HepG2 (cell line): ENCODE results near the gene HYAL1. TPM values are rescaled to one million over a fixed set of nuclear protein-coding genes. Genes with fewer than 3 reads are reported as not detected.

Experiments used
- AKAP8 ChIP-seq: sonication (generic); formaldehyde crosslinking; IDR thresholded peaks from 2 replicates; pipeline ENCODE4 v1.5.1; 2020; ENCODE audit warnings: mild to moderate bottlenecking, missing genetic modification reagents
- ATRX ChIP-seq: sonication (generic); formaldehyde crosslinking; IDR thresholded peaks from 2 replicates; pipeline ENCODE4 v1.4.0; 2020; ENCODE audit warnings: missing genetic modification reagents, borderline replicate concordance
- EZH2 ChIP-seq: conservative IDR thresholded peaks from 2 replicates; pipeline ENCODE4 v1.6.1; 2012; ENCODE audit warnings: mild to moderate bottlenecking, low read depth, low read length, moderate library complexity
- NFYB ChIP-seq: sonication (generic); formaldehyde crosslinking; IDR thresholded peaks from 2 replicates; pipeline ENCODE4 v1.4.0; 2020; ENCODE audit warnings: missing genetic modification reagents
- NFYC ChIP-seq: IDR thresholded peaks from 2 replicates; pipeline ENCODE4 v1.6.1; 2016; ENCODE audit warnings: missing genetic modification reagents, missing compliant biosample characterization
- SPEN ChIP-seq: sonication (generic); formaldehyde crosslinking; IDR thresholded peaks from 2 replicates; pipeline ENCODE4 v1.5.1; 2020; ENCODE audit warnings: low read depth, mild to moderate bottlenecking, missing genetic modification reagents
- SRSF1 ChIP-seq: fragments of 200-400 bp; formaldehyde crosslinking; optimal IDR thresholded peaks from 2 replicates; pipeline ENCODE3; 2017; ENCODE audit warnings: mild to moderate bottlenecking, low read depth, low read length, moderate library complexity
- SRY ChIP-seq: sonication (generic); formaldehyde crosslinking; IDR thresholded peaks from 2 replicates; pipeline ENCODE4 v1.8.0; 2022; ENCODE audit warnings: mild to moderate bottlenecking, missing genetic modification reagents
- YY1 ChIP-seq: IDR thresholded peaks from 2 replicates; pipeline ENCODE4 v1.6.1; 2011; ENCODE audit warnings: low read length, low read depth, moderate library complexity, mild to moderate bottlenecking; ENCODE audit not compliant: insufficient read depth, insufficient replicate concordance
- ZNF33B ChIP-seq: sonication (generic); formaldehyde crosslinking; IDR thresholded peaks from 2 replicates; pipeline ENCODE4 v1.5.1; 2020; ENCODE audit warnings: mild to moderate bottlenecking, missing genetic modification reagents
- polyA plus RNA-seq, 8 experiments: library from polyadenylated mRNA; depleted of rRNA in 3 of 8; stranded (reverse) in 7 of 8; unstranded in 1 of 8; fragments of >200 nt; fragmentation: Illumina TruSeq in 4 of 8; extraction: Trizol in 4 of 8; gene quantifications; 2 replicates each; pipeline versions ENCODE4 v1.2.1 to v1.2.3, GENCODE V29; 2011 to 2016; ENCODE audit warnings: low read depth in 4 of 8, missing spikeins in 1 of 8, mixed read lengths in 1 of 8; ENCODE audit not compliant: insufficient read depth in 1 of 8
- total RNA-seq, 5 experiments: library from RNA; depleted of rRNA; stranded (reverse); fragments of >200 nt; fragmentation: Illumina TruSeq; extraction: Trizol; gene quantifications; 2 replicates each; pipeline ENCODE4 v1.2.3, GENCODE V29; 2016; ENCODE audit warnings: low read depth in 1 of 5
- TF ChIP-seq, protein P1 (sequence below): sonication (generic); formaldehyde crosslinking; IDR thresholded peaks from 2 replicates; pipeline ENCODE4 v1.4.0; 2020; ENCODE audit warnings: missing genetic modification reagents
- TF ChIP-seq, protein P2 (sequence below): sonication (generic); formaldehyde crosslinking; IDR thresholded peaks from 2 replicates; pipeline ENCODE4 v1.8.0; 2022; ENCODE audit warnings: missing genetic modification reagents, mild to moderate bottlenecking, moderate library complexity, borderline replicate concordance
- TF ChIP-seq, protein P3 (sequence below): sonication (generic); formaldehyde crosslinking; IDR thresholded peaks from 2 replicates; pipeline ENCODE4 v1.8.1; 2023; ENCODE audit warnings: missing genetic modification reagents, mild to moderate bottlenecking, borderline replicate concordance
- TF ChIP-seq, protein P4 (sequence below): sonication (generic); formaldehyde crosslinking; IDR thresholded peaks from 2 replicates; pipeline ENCODE4 v1.8.0; 2022; ENCODE audit warnings: missing genetic modification reagents, low read depth, mild to moderate bottlenecking, borderline replicate concordance
- TF ChIP-seq, protein P5 (sequence below): sonication (generic); formaldehyde crosslinking; IDR thresholded peaks from 2 replicates; pipeline ENCODE4 v1.4.0; 2020; ENCODE audit warnings: missing genetic modification reagents; ENCODE audit errors: not compliant biosample characterization
- TF ChIP-seq, protein P6 (sequence below): sonication (generic); formaldehyde crosslinking; IDR thresholded peaks from 2 replicates; pipeline ENCODE4 v1.4.0; 2020; ENCODE audit warnings: missing genetic modification reagents, borderline replicate concordance

HYAL1 gene
- total and polyA plus RNA-seq, 2 of the 13 experiments (the other 11 are each of a cell fraction or from before 2014, with no cell fraction given) = 76.5 to 193 TPM

DNA sequence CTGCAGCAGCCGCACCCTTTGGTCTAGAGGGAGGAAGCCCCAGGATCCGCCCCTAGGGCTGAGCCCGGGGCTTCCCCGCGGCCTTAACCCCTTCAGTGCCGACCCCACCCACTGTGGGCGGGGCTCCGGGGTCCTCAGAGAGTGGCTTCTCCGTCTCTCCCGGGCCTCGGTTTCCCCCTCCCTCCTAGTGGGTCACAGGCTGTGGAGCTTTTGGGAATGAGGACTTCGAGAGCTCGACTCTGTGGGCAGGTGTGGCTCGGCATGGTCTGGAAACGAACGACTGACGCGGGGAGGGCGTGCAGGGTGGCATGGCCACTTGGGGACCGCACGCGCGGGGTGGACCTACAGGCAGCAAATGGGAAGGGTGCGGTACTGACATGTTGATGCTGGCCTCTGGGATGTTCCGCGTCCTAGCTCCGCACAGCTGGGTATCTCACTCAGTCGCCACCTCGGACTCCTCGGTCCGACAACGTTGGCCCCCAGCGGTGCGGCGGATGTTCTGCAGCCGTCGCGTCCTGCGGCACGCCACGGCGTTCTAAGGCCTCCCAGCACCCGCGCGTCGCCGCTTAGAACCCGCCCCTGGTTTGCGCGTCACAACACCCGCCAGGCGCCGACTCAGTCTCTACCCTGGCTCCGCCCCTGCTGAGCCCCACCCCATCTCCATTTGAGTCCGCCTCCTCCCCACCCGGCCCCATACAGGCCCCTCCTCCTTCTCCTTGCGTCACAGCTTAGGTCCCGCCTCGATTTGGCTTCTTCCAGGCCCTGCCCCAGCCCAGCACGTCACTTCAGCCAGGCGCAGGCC is 4.3 kb downstream of the HYAL1 start, which contains the start of the genes HYAL3 and NAA80 (continued):
- TF ChIP-seq, protein P1, sequence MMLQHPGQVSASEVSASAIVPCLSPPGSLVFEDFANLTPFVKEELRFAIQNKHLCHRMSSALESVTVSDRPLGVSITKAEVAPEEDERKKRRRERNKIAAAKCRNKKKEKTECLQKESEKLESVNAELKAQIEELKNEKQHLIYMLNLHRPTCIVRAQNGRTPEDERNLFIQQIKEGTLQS (CRISPR knock-in tag) = no peak
- peak; percentile 34 for TF ChIP-seq SRSF1
- TF ChIP-seq, protein P2, sequence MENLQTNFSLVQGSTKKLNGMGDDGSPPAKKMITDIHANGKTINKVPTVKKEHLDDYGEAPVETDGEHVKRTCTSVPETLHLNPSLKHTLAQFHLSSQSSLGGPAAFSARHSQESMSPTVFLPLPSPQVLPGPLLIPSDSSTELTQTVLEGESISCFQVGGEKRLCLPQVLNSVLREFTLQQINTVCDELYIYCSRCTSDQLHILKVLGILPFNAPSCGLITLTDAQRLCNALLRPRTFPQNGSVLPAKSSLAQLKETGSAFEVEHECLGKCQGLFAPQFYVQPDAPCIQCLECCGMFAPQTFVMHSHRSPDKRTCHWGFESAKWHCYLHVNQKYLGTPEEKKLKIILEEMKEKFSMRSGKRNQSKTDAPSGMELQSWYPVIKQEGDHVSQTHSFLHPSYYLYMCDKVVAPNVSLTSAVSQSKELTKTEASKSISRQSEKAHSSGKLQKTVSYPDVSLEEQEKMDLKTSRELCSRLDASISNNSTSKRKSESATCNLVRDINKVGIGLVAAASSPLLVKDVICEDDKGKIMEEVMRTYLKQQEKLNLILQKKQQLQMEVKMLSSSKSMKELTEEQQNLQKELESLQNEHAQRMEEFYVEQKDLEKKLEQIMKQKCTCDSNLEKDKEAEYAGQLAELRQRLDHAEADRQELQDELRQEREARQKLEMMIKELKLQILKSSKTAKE (CRISPR knock-in tag) = no peak; the same call in 1 of the 2 replicates
- peak; percentile 71 for TF ChIP-seq SRY
- no peak for TF ChIP-seq YY1
- TF ChIP-seq, protein P3, sequence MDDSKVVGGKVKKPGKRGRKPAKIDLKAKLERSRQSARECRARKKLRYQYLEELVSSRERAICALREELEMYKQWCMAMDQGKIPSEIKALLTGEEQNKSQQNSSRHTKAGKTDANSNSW (CRISPR knock-in tag) = no peak
- TF ChIP-seq NFYB (CRISPR knock-in tag) = peak; percentile 54
- TF ChIP-seq, protein P4, sequence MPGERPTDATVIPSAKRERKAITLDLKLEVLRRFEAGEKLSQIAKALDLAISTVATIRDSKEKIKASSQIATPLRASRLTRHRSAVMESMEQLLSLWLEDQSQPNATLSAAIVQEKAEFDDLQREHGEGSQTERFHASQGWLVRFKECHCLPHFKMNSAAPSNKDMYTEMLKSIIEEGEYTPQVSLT (CRISPR knock-in tag) = 0 out of 2 replicates have a peak, but pooled peaks have one; percentile 32
- TF ChIP-seq, protein P5, sequence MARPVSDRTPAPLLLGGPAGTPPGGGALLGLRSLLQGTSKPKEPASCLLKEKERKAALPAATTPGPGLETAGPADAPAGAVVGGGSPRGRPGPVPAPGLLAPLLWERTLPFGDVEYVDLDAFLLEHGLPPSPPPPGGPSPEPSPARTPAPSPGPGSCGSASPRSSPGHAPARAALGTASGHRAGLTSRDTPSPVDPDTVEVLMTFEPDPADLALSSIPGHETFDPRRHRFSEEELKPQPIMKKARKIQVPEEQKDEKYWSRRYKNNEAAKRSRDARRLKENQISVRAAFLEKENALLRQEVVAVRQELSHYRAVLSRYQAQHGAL = no peak
- TF ChIP-seq EZH2 = no peak
- peak; percentile 96 for TF ChIP-seq AKAP8 (CRISPR knock-in tag)
- no peak; the same call in 1 of the 2 replicates for TF ChIP-seq ZNF33B
- TF ChIP-seq, protein P6, sequence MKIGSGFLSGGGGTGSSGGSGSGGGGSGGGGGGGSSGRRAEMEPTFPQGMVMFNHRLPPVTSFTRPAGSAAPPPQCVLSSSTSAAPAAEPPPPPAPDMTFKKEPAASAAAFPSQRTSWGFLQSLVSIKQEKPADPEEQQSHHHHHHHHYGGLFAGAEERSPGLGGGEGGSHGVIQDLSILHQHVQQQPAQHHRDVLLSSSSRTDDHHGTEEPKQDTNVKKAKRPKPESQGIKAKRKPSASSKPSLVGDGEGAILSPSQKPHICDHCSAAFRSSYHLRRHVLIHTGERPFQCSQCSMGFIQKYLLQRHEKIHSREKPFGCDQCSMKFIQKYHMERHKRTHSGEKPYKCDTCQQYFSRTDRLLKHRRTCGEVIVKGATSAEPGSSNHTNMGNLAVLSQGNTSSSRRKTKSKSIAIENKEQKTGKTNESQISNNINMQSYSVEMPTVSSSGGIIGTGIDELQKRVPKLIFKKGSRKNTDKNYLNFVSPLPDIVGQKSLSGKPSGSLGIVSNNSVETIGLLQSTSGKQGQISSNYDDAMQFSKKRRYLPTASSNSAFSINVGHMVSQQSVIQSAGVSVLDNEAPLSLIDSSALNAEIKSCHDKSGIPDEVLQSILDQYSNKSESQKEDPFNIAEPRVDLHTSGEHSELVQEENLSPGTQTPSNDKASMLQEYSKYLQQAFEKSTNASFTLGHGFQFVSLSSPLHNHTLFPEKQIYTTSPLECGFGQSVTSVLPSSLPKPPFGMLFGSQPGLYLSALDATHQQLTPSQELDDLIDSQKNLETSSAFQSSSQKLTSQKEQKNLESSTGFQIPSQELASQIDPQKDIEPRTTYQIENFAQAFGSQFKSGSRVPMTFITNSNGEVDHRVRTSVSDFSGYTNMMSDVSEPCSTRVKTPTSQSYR (CRISPR knock-in tag) = peak; percentile 4; the same call in 1 of the 2 replicates
- TF ChIP-seq SPEN = no peak; the same call in none of the 2 replicates
- TF ChIP-seq NFYC (CRISPR knock-in tag) = no peak
- no peak for TF ChIP-seq ATRX (CRISPR knock-in tag)
